Colonic mucosa (tissue), 4 donors: Measurements from ENCODE around the gene RNU1-2. TPM values are rescaled to one million over a fixed set of nuclear protein-coding genes. Genes with fewer than 3 reads are reported as not detected.
"Not testable (repeated sequence)": the region's sequence is repeated elsewhere in the genome, so short reads cannot be mapped to it uniquely, and the experiment has no call there.

Source experiments
- DNase-seq: peaks from one replicate; pipeline ENCODE4 v3.0.0-alpha.2; 2020
- H3K27ac ChIP-seq: fragments of 200-600 bp; one replicate; pipeline ENCODE4 v1.8.0; 2021
- H3K27me3 ChIP-seq: fragments of 200-600 bp; one replicate; pipeline ENCODE4 v1.8.0; 2021
- H3K36me3 ChIP-seq: fragments of 200-600 bp; one replicate; pipeline ENCODE4 v1.8.0; 2021
- H3K4me1 ChIP-seq: fragments of 200-600 bp; one replicate; pipeline ENCODE4 v1.8.0; 2021; ENCODE audit warnings: mild to moderate bottlenecking
- H3K4me3 ChIP-seq: fragments of 200-600 bp; one replicate; pipeline ENCODE4 v1.8.0; 2021
- H3K9ac ChIP-seq, 2 donors: one replicate each; pipeline ENCODE4 v1.7.0; 2013; ENCODE audit warnings: control low read depth in 2 of 2, low read depth in 2 of 2, low read length in 2 of 2
- H3K9me3 ChIP-seq: fragments of 200-600 bp; one replicate; pipeline ENCODE4 v1.8.0; 2021
- CTCF ChIP-seq: fragments of 200-600 bp; IDR thresholded peaks from one replicate; pipeline ENCODE4 v1.8.0; 2022; ENCODE audit warnings: antibody characterized with exemption, mild to moderate bottlenecking
- intact Hi-C: fragments of 100-400 bp; cut with DNase I; formaldehyde crosslinking; loops from one replicate; pipeline ENCODE4 v1.14.1; 2022
- total RNA-seq, 2 donors: library from RNA; stranded (reverse); fragmentation: NEBNext Ultra II Directional in 1 of 2; extraction: Animal tissue kit (Norgen Biotek cat#: 25700) in 1 of 2; gene quantifications; one replicate each; pipeline ENCODE4 v1.2.1, GENCODE V29; 2021
- donor health status: healthy.
- donor health status: DM: no; HTN: no; CAD: no.
- donor health status: DM: no; HTN: no; CAD: no.

RNU1-2 gene
- total RNA-seq, 2 donors from 2014 or later: 1,159 to 2,517 TPM

GRCh38 chr1:16905868-16906702, 10.3 kb downstream of the RNU1-2 start:
- Histone ChIP-seq H3K36me3 (no peaks in the 10 kb centered on the region), H3K27me3 (no peaks in the 10 kb centered on the region), H3K9me3 (no peaks in the 10 kb centered on the region), H3K9ac (peak overlapping the region in 1 of 2 donors; percentile 26), H3K4me3 (no peak overlapping the region), H3K4me1 (no peaks in the 10 kb centered on the region), H3K27ac (no peak overlapping the region)
- no peak for DNase-seq
- TF ChIP-seq CTCF: no peak
- intact Hi-C loops: no loop called here

- Histone ChIP-seq H3K36me3 (no peaks in the 10 kb centered on the region), H3K4me3 (no peak overlapping the region), H3K27ac (no peak overlapping the region), H3K9me3 (no peaks in the 10 kb centered on the region), H3K27me3 (no peaks in the 10 kb centered on the region), H3K9ac (no peak overlapping the region), H3K4me1 (no peaks in the 10 kb centered on the region)
- intact Hi-C loops: no loop called here
- TF ChIP-seq CTCF: no peak
- no peak for DNase-seq
Observed at GRCh38 chr1:16906873-16907272, 11.1 kb downstream of the RNU1-2 start.

- no peaks in the 10 kb centered on the region for H3K9me3 ChIP-seq
- no peak for TF ChIP-seq CTCF
- no peaks in the 10 kb centered on the region for H3K36me3 ChIP-seq
- peaks cover under 1% of the 10 kb centered on the region for H3K4me1 ChIP-seq
- H3K9ac ChIP-seq: no peak overlapping the region
- intact Hi-C loops: no loop called here
- no peaks in the 10 kb centered on the region for H3K27me3 ChIP-seq
- no peak overlapping the region for H3K4me3 ChIP-seq
- H3K27ac ChIP-seq: no peak overlapping the region
- no peak for DNase-seq
Observed at GRCh38 chr1:16907870-16908758, 12.3 kb downstream of the RNU1-2 start.

- H3K36me3 ChIP-seq, H3K9me3 ChIP-seq, H3K27me3 ChIP-seq, H3K27ac ChIP-seq, H3K4me1 ChIP-seq, DNase-seq, intact Hi-C loops, H3K9ac ChIP-seq, H3K4me3 ChIP-seq: not testable (repeated sequence)
Observed at GRCh38 chr1:16911851-16912721, 16.3 kb downstream of the RNU1-2 start.

GRCh38 chr1:16912742-16913141, 17.0 kb downstream of the RNU1-2 start:
- H3K9me3 ChIP-seq, H3K9ac ChIP-seq, H3K27ac ChIP-seq, intact Hi-C loops, H3K4me3 ChIP-seq, H3K27me3 ChIP-seq, H3K36me3 ChIP-seq, H3K4me1 ChIP-seq, DNase-seq: not testable (repeated sequence)
